SJCRH30 (cell line): ENCODE results near the gene ADAMTS20. TPM values are rescaled to one million over a fixed set of nuclear protein-coding genes. Genes with fewer than 3 reads are reported as not detected.
"Not testable (repeated sequence)": the region's sequence is repeated elsewhere in the genome, so short reads cannot be mapped to it uniquely, and the experiment has no call there.

ENCODE experiments used
- DNase-seq, 2 experiments: peaks; one replicate each; pipeline ENCODE4 v3.0.0-alpha.2; 2015 to 2020
- H3K27ac ChIP-seq: fragments of 250-450 bp; sonication (Bioruptor Pico); 2 replicates; pipeline ENCODE4 v1.5.1; 2020; ENCODE audit warnings: mild to moderate bottlenecking, moderate library complexity
- H3K27me3 ChIP-seq: fragments of 250-450 bp; sonication (Bioruptor Pico); 2 replicates; pipeline ENCODE4 v1.5.1; 2020; ENCODE audit warnings: mild to moderate bottlenecking, moderate library complexity
- H3K36me3 ChIP-seq: fragments of 250-450 bp; sonication (Bioruptor Pico); 2 replicates; pipeline ENCODE4 v1.5.1; 2020; ENCODE audit warnings: mild to moderate bottlenecking, moderate library complexity
- H3K4me1 ChIP-seq: fragments of 250-450 bp; sonication (Bioruptor Pico); 2 replicates; pipeline ENCODE4 v1.5.1; 2020; ENCODE audit warnings: mild to moderate bottlenecking, moderate library complexity
- H3K4me3 ChIP-seq: fragments of 250-450 bp; sonication (Bioruptor Pico); 2 replicates; pipeline ENCODE4 v1.5.1; 2020; ENCODE audit warnings: mild to moderate bottlenecking, moderate library complexity
- H3K9me3 ChIP-seq: fragments of 250-450 bp; sonication (Bioruptor Pico); replicated peaks from 2 replicates; pipeline ENCODE4 v1.5.1; 2020; ENCODE audit warnings: mild to moderate bottlenecking, moderate library complexity
- total RNA-seq: library from RNA; depleted of rRNA; stranded (reverse); fragments of >200 nt; shearing (Covaris generic); gene quantifications from 2 replicates; pipeline ENCODE4 v1.2.3, GENCODE V29; 2014

Gene ADAMTS20
- total RNA-seq, 1 experiment from 2014 or later = not detected

DNA sequence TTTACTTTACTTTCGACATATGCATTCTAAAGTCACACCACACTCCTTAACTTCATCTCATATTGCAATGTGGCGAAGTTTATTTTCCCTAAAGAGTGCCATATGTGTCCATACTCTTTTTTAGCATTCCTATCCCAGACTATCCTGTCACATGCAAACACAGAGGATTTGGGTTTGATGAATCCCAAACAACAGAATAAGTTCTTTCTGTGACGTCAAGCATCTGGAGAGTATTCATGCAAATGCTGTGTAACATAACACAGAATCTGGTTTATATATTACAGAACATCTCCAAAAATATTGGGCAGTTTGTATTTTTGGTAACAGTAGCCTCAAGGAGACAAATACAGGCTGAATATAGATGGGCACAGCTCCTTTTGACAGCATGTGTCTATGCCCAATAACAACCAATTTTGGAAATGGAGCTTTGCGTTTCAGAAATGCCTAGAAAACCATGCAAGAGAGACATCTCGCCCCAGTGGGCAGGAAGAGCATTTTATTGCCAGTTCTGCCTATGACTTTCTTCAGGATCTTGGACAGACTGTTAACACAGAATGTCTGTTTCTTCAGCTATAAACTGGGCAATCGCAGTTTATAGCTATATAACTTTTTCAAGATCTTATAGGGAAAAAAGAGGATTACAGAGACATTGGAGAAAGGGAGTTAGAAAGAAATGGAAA, 190.8 kb downstream of the ADAMTS20 start:
- Histone ChIP-seq H3K4me1 (no peaks in the 10 kb centered on the region), H3K9me3 (no peaks in the 10 kb centered on the region), H3K36me3 (no peaks in the 10 kb centered on the region), H3K4me3 (no peak overlapping the region), H3K27ac (no peak overlapping the region), H3K27me3 (no peaks in the 10 kb centered on the region)
- no peak for DNase-seq

DNA sequence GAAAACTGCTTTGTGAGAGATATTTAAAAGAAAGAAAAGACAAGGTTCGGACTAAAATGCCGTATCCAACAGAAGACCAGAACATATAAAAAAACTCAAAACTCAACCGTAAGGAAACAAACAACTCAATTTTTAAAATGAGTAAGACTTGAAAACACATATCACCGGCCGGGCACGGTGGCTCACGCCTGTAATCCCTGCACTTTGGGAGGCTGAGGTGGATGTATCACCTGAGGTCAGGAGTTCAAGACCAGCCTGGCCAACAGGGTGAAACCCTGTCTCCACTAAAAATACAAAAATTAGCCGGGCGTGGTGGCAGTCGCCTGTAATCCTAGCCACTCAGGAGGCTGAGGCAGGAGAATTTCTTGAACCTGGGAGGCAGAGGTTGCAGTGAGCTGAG, 192.0 kb downstream of the ADAMTS20 start:
- not testable (repeated sequence) for H3K4me3 ChIP-seq, H3K27ac ChIP-seq

DNA sequence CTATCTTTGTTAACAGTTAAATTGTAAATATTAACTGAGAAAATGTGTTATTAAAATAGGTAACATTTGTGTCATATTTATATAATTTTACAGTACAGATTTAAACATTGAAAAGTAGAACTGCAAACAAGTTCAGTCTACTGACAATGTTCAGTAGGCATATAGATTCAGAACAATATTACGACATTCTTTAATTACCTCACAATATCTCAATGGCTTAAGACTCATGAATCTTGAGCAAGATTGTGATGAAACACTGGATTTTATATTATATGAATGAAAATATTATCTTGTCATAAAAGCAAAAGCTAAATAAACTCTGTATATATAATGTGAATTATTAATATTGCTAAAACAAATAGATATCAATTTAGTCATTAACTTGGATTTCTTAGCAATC, 194.9 kb downstream of the ADAMTS20 start:
- no peaks in the 10 kb centered on the region for H3K4me1 ChIP-seq
- no peak overlapping the region for H3K4me3 ChIP-seq
- H3K27ac ChIP-seq = no peak overlapping the region
- no peaks in the 10 kb centered on the region for H3K27me3 ChIP-seq
- H3K9me3 ChIP-seq = no peaks in the 10 kb centered on the region
- no peak for DNase-seq
- no peaks in the 10 kb centered on the region for H3K36me3 ChIP-seq

More for the DNA sequence above, 192.0 kb downstream of the ADAMTS20 start:
- H3K4me1 ChIP-seq, H3K36me3 ChIP-seq, H3K27me3 ChIP-seq, DNase-seq, H3K9me3 ChIP-seq: not testable (repeated sequence)

DNA sequence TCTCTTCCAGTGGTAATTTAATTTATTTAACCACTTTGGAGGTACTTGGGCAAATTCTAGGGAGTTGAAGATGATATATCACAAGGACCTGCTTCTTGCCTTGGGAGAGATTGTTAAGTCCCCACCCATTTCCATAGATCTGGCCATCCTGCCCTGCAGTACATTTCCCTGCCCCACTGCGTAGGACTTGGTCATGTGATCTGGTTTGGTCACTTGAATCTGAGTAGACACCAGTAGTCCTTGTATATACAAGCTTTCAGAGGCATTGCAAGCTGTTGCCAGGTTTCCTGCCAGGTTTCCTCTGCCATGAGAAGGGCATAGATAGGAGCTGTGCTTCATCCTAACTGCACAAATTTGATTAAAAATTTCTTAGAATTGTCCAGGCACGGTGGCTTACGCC, 200.0 kb downstream of the ADAMTS20 start:
- H3K4me1 ChIP-seq = no peaks in the 10 kb centered on the region
- no peaks in the 10 kb centered on the region for H3K9me3 ChIP-seq
- H3K27me3 ChIP-seq = no peaks in the 10 kb centered on the region
- peak in 1 of 2 experiments; percentile 13 for DNase-seq
- no peak overlapping the region for H3K27ac ChIP-seq
- H3K4me3 ChIP-seq = no peak overlapping the region
- H3K36me3 ChIP-seq = no peaks in the 10 kb centered on the region

DNA sequence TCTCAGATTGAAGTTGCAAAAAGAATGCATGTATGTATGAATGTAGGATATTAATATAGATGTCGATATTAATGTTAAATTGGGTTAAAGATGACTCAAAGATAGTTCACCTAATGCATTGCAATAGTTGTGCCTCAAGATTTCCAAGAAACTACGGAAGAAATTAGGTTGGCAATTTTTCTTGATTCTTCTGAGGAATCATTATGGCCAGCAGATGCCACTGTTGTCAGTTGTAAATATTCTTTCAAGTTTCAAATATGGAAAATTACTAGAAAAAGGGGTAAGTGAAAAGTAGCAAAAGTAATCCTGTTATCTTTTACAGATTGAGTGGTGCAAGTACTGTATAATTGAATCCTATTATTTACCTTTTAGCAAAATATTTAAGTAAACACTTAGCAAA, 202.1 kb downstream of the ADAMTS20 start:
- no peaks in the 10 kb centered on the region; the same call in 1 of the 2 replicates for H3K9me3 ChIP-seq
- peak in 1 of 2 experiments; percentile 19 for DNase-seq
- H3K27ac ChIP-seq = no peak overlapping the region
- H3K36me3 ChIP-seq = no peaks in the 10 kb centered on the region
- H3K27me3 ChIP-seq = no peaks in the 10 kb centered on the region
- no peak overlapping the region for H3K4me3 ChIP-seq
- no peaks in the 10 kb centered on the region for H3K4me1 ChIP-seq

DNA sequence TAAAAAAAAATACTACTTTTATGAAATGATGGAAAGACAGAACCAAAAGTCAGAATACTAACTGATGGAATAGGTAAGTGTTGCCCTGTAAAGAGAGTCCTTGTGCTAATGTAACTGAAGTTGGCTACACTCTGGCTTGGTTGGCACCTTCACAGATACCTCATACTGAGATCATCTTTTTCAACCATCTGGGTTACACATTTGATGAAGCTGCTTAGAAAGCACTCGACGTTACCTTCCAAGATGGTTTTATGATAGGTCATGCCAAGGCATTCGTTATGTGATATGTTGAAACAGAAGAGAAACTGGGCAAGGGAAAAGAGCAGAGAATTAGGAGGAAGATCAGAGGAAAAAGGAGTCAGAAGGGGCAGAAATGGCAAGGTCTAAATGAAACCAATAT, 203.8 kb downstream of the ADAMTS20 start:
- no peaks in the 10 kb centered on the region for H3K27me3 ChIP-seq
- H3K27ac ChIP-seq = no peak overlapping the region
- no peak overlapping the region for H3K4me3 ChIP-seq
- no peaks in the 10 kb centered on the region for H3K36me3 ChIP-seq
- H3K9me3 ChIP-seq = peaks cover 5% of the 10 kb centered on the region; the same call in 1 of the 2 replicates
- no peaks in the 10 kb centered on the region for H3K4me1 ChIP-seq
- no peak for DNase-seq

DNA sequence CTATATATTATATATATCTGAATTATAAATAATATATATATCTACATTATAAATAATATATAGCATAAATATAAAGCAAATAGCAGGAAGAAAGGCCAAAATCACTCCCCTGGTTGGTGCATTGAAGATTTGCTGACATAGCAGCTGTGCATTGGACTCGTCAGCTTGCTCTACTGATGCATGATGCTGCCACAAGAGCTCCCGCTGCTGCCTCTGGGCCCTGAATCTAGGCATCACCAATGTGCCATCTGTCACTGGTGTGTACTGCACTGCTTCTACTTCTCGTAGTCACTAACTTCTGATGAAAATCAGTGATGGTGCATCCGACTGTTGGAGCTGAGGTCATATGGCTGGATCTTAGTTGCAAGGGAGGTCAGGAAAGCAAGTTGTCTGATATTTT, 205.0 kb downstream of the ADAMTS20 start:
- Histone ChIP-seq H3K4me1 (no peaks in the 10 kb centered on the region), H3K9me3 (peaks cover 5% of the 10 kb centered on the region; the same call in 1 of the 2 replicates), H3K27ac (no peak overlapping the region), H3K27me3 (no peaks in the 10 kb centered on the region), H3K36me3 (no peaks in the 10 kb centered on the region), H3K4me3 (no peak overlapping the region)
- DNase-seq = no peak

DNA sequence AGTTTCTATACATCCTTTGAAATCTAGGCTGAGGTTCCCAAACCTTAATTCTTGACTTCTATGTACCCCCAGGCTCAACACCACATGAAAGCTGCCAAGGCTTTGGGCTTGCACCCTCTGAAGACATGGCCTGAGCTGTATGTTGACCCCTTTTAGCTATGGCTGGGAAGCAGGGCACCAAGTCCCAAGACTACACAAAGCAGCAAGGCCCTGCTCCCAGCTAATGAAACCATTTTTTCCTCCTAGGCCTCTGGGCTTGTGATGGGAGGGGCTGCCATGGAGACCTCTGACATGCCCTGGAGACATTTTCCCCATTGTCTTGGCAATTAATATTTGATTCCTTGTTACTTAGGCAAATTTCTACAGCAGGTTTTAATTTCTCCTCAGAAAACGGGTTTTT, 207.0 kb downstream of the ADAMTS20 start:
- H3K36me3 ChIP-seq = no peaks in the 10 kb centered on the region
- no peaks in the 10 kb centered on the region for H3K4me1 ChIP-seq
- no peak overlapping the region for H3K27ac ChIP-seq
- H3K4me3 ChIP-seq = no peak overlapping the region
- H3K9me3 ChIP-seq = peaks cover 5% of the 10 kb centered on the region; the same call in 1 of the 2 replicates
- H3K27me3 ChIP-seq = no peaks in the 10 kb centered on the region
- DNase-seq = no peak

DNA sequence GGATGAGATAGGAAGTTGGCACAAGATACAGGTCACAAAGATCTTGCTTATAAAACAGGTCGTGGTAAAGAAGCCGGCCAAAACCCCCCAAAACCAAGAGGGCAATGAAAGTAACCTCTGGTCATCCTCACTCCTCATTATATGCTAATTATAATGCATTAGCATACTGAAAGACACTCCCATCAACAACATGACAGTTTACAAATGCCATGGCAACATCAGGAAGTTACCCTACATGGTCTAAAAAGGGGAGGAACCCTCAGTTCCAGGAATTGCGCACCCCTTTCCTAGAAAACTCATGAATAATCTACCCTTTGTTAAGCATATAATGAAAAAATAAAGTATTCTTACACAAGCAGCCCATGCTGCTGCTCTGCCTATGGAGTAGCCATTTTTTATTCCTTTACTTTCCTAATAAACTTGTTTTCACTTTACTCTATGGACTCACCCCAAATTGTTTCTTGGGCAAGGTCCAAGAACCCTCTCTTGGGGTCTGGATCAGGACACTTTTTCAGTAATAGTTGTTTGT, 210.2 kb downstream of the ADAMTS20 start:
- H3K27me3 ChIP-seq, H3K4me1 ChIP-seq, H3K36me3 ChIP-seq, H3K9me3 ChIP-seq, H3K4me3 ChIP-seq, H3K27ac ChIP-seq, DNase-seq: not testable (repeated sequence)

DNA sequence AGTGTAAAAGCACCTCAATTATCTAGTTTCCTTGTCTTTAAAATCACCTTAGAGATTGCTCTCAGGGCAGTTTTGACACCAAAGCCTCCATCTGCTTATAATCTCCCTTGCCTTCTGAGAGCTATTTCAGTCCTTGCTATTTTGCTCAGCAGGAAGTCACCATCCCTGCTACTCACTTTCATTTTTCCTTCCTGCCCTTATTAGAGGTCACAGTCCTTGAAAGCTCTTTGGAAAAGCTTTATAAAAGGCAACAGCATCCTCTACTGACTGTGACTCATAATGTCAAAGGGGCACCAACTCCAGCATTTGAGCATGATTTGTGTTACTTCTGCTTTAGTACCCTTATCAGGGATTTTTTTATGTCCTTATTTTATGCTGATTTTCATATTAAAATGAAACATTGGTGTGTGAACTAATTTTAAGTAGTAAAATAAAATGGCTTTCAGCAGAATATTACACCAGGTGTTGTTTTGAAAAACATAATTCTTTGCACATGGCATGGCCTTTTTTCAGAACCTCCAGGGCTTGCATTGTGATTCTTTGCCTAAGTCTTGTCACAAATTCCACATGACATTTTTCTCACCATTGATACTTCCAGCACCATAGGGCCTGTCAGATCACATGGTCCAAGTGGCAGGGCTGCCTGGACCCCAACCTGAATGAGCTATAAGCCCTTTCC, 213.0 kb downstream of the ADAMTS20 start:
- Histone ChIP-seq H3K4me1 (no peaks in the 10 kb centered on the region), H3K36me3 (no peaks in the 10 kb centered on the region), H3K27ac (no peak overlapping the region), H3K4me3 (no peak overlapping the region), H3K27me3 (no peaks in the 10 kb centered on the region), H3K9me3 (no peaks in the 10 kb centered on the region; the same call in 1 of the 2 replicates)
- peak in 1 of 2 experiments; percentile 55 for DNase-seq

DNA sequence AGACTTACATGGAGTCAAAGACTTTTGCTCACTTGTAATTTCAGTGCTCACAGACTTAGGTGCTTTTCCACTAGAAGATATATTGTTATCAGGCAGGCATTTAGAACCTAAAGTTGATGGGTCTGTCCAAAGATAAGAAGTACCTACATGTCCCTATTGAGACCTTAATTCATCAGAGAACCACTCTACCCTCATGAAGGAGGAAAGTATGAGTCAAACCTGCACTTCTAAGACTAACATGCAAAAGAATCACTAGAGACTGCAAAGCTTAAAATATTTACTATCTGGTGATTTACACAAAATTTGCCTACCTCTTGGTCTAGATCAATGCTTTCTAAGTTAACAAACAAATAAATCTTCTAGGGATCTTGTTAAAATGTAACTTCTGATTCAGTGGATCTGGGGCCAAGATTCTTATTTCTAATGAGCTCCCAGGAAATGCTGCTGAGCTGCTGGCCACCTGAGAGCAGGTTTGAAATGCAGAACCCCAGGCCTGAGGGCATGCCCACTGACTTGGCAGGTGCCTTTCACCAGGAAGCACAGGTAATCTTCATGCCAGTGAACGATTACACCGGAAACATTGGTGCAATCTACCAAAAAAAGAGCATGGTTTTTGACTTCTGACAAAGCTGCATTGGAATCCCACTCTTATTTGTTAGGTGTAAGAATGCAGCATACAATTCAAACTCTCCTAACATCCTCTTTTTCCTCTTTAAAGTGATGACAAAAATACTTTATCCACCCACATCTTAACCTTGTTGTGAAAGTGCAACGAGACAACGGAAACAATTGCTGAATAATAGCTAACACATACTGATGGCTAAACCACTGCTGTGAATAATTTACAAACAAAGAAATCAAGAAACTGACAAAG, 214.2 kb downstream of the ADAMTS20 start:
- no peaks in the 10 kb centered on the region for H3K4me1 ChIP-seq
- no peak overlapping the region for H3K4me3 ChIP-seq
- H3K27ac ChIP-seq = no peak overlapping the region
- no peaks in the 10 kb centered on the region for H3K27me3 ChIP-seq
- no peaks in the 10 kb centered on the region for H3K36me3 ChIP-seq
- H3K9me3 ChIP-seq = no peaks in the 10 kb centered on the region
- DNase-seq = no peak

DNA sequence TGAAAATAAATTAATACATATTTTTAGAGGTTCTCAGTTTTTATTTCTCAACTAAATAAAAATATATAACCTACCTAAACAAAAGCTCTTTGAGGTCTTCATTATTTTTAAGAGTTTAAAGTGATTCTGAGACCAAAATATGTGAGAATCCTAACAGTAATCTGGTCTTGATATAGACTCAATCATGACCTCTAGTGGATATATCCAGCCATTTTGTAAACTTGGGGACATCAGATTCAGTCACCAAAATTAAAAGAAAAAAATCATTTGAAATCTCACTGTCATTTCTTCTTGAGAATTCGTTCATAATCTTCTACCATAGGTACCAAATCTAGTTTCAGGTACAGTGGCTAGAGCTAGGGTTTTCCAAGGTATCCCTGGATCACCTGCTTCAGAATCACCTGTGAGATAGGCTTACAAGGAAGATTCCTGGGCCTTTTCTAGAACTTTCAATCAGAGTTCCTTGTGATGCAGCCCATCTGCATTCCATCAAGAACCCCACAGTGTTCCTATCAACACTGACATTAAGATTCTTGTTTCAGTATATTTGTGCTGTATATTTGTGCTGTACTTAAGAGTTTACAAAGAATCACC, 214.9 kb downstream of the ADAMTS20 start:
- H3K4me3 ChIP-seq = no peak overlapping the region
- H3K36me3 ChIP-seq = no peaks in the 10 kb centered on the region
- H3K9me3 ChIP-seq = no peaks in the 10 kb centered on the region
- H3K27me3 ChIP-seq = no peaks in the 10 kb centered on the region
- H3K4me1 ChIP-seq = no peaks in the 10 kb centered on the region
- DNase-seq = peak in 1 of 2 experiments; percentile 46
- H3K27ac ChIP-seq = no peak overlapping the region

DNA sequence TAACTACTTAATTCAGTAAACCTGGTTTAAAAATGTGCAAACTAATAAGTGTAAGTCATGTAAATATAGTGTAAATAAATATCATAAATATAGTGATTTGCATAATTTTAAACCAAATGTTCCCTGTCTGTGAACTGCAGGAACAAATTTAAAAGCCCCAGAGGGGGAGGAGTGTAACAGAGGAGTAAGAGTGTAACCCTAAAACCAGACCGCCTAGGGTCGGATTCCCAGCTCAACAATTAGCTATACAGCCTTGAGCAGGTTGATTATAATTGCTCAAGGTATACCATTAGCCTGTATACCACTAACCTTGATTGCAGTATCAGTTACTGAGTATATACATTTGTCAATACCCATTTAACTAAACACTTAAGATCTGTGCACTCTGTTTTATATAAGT, 218.4 kb downstream of the ADAMTS20 start:
- H3K9me3 ChIP-seq = no peaks in the 10 kb centered on the region
- no peak for DNase-seq
- H3K27me3 ChIP-seq = no peaks in the 10 kb centered on the region
- no peaks in the 10 kb centered on the region for H3K4me1 ChIP-seq
- H3K4me3 ChIP-seq = no peak overlapping the region
- no peaks in the 10 kb centered on the region for H3K36me3 ChIP-seq
- H3K27ac ChIP-seq = no peak overlapping the region

DNA sequence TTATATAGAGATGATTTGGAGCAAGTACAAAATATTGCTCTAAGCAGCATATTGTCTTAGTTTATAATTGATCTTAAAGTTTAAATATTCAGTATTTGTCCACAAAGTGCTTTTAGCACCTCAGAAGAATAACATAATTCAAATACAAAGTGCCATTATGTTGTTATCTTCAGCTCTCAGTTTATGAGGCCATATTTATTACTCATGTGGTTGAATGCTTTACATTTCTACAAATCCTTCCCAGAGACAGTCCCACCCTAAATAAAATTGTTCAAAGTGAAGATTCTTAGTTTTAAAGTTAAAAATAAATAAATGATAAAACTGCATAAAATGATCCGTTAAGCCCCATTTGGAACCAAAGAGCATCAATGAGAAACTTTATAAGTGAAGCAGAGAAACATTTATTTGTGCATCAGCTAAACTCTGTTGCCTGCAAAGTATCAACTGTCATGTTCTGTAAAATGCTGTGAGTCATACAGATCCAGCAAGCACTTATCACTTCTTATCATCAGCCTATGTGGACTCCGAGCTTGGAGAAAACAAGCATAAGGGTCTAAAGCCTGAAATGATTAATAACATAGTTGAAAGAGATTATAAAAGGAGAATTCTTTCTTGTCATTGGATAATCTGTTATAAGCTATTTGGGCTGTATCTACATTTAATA, 218.9 kb downstream of the ADAMTS20 start:
- DNase-seq = no peak
- no peaks in the 10 kb centered on the region for H3K9me3 ChIP-seq
- H3K27ac ChIP-seq = no peak overlapping the region
- H3K4me1 ChIP-seq = no peaks in the 10 kb centered on the region
- no peaks in the 10 kb centered on the region for H3K27me3 ChIP-seq
- H3K36me3 ChIP-seq = no peaks in the 10 kb centered on the region
- H3K4me3 ChIP-seq = no peak overlapping the region
